ENCODE results near the gene KRTAP5-5.
"Not testable (repeated sequence)": the region's sequence is repeated elsewhere in the genome, so short reads cannot be mapped to it uniquely, and the experiment has no call there.

The KRTAP5-5 gene

GRCh38 chr11:1629326-1630185 lies at the start of gene KRTAP5-5:
TSS of gene KRTAP5-5 (plus strand) at chr11:1629775. CDS start at chr11:1629841, 66 bp downstream.
- no peak for DNase-seq (ENCODE audit: low read depth, low spot score)

GRCh38 chr11:1581976-1582375 lies 47.6 kb upstream of the KRTAP5-5 start:
- no peak for DNase-seq (ENCODE audit: low read depth, low spot score)

GRCh38 chr11:1582909-1583308 lies 46.7 kb upstream of the KRTAP5-5 start:
- not testable (repeated sequence) for DNase-seq (ENCODE audit: low read depth, low spot score)

- not testable (repeated sequence) for DNase-seq (ENCODE audit: low read depth, low spot score)
Observed at GRCh38 chr11:1584661-1585370, 44.8 kb upstream of the KRTAP5-5 start, which contains the start of gene KRTAP5-1. TSS of gene KRTAP5-1 (minus strand) at chr11:1585283. CDS start at chr11:1585249, 34 bp downstream.

GRCh38 chr11:1586699-1587098 lies 42.9 kb upstream of the KRTAP5-5 start:
- no peak for DNase-seq (ENCODE audit: low read depth, low spot score)

- not testable (repeated sequence) for DNase-seq (ENCODE audit: low read depth, low spot score)
Observed at GRCh38 chr11:1589191-1589963, 40.2 kb upstream of the KRTAP5-5 start.

- no peak for DNase-seq (ENCODE audit: low read depth, low spot score)
Observed at GRCh38 chr11:1589996-1590395, 39.6 kb upstream of the KRTAP5-5 start.

- DNase-seq (ENCODE audit: low read depth, low spot score): no peak
Observed at GRCh38 chr11:1592628-1593027, 36.9 kb upstream of the KRTAP5-5 start.

GRCh38 chr11:1595994-1596575 lies 33.5 kb upstream of the KRTAP5-5 start:
- not testable (repeated sequence) for DNase-seq (ENCODE audit: low read depth, low spot score)

GRCh38 chr11:1596576-1597121 lies 32.9 kb upstream of the KRTAP5-5 start:
- DNase-seq (ENCODE audit: low read depth, low spot score): not testable (repeated sequence)

GRCh38 chr11:1597331-1597993 lies 32.1 kb upstream of the KRTAP5-5 start:
- no peak for DNase-seq (ENCODE audit: low read depth, low spot score)

GRCh38 chr11:1597994-1598380 lies 31.6 kb upstream of the KRTAP5-5 start, which contains the start of gene KRTAP5-2:
TSS of gene KRTAP5-2 (minus strand) at chr11:1598294. CDS start at chr11:1598250, 44 bp downstream.
- no peak for DNase-seq (ENCODE audit: low read depth, low spot score)

GRCh38 chr11:1598406-1598805 lies 31.2 kb upstream of the KRTAP5-5 start:
- DNase-seq (ENCODE audit: low read depth, low spot score): not testable (repeated sequence)

GRCh38 chr11:1598816-1599215 lies 30.8 kb upstream of the KRTAP5-5 start:
- DNase-seq (ENCODE audit: low read depth, low spot score): no peak

- DNase-seq (ENCODE audit: low read depth, low spot score): no peak
Observed at GRCh38 chr11:1600626-1601025, 28.9 kb upstream of the KRTAP5-5 start.

- DNase-seq (ENCODE audit: low read depth, low spot score): not testable (repeated sequence)
Observed at GRCh38 chr11:1601663-1602062, 27.9 kb upstream of the KRTAP5-5 start.

GRCh38 chr11:1603629-1604028 lies 25.9 kb upstream of the KRTAP5-5 start:
- DNase-seq (ENCODE audit: low read depth, low spot score): no peak

GRCh38 chr11:1604181-1604580 lies 25.4 kb upstream of the KRTAP5-5 start:
- DNase-seq (ENCODE audit: low read depth, low spot score): no peak

GRCh38 chr11:1604711-1605110 lies 24.9 kb upstream of the KRTAP5-5 start:
- no peak for DNase-seq (ENCODE audit: low read depth, low spot score)

- not testable (repeated sequence) for DNase-seq (ENCODE audit: low read depth, low spot score)
Observed at GRCh38 chr11:1605923-1606322, 23.7 kb upstream of the KRTAP5-5 start.
